ENCODE measurements around the gene PIBF1.
"Not testable (repeated sequence)": the region's sequence is repeated elsewhere in the genome, so short reads cannot be mapped to it uniquely, and the experiment has no call there.

The PIBF1 gene

GRCh38 chr13:72774019-72774418 lies 7.9 kb upstream of the PIBF1 start:
- Histone ChIP-seq H3K4me3 (ENCODE audit: low read length in 2 of 2) (no peak overlapping the region), H3K36me3 (ENCODE audit: control insufficient read depth in 2 of 2, insufficient read depth in 2 of 2, low read length in 2 of 2) (peaks cover 34 to 70% of the 10 kb centered on the region in 2 donors), H3K4me1 (ENCODE audit: control insufficient read depth, insufficient read depth, low read length) (peaks cover 1% of the 10 kb centered on the region), H3K9me3 (ENCODE audit: control insufficient read depth in 2 of 2, low read length in 2 of 2) (no peaks in the 10 kb centered on the region), H3K27ac (ENCODE audit: low read length) (no peak overlapping the region), H3K9ac (ENCODE audit: low read length in 2 of 2) (no peak overlapping the region), H3K27me3 (ENCODE audit: control insufficient read depth in 1 of 2, insufficient read depth in 2 of 2, low read length in 2 of 2) (no peaks in the 10 kb centered on the region)

- Histone ChIP-seq H3K9ac (ENCODE audit: low read length in 2 of 2) (peak overlapping the region; percentile 78 to 90), H3K36me3 (ENCODE audit: control insufficient read depth in 2 of 2, insufficient read depth in 2 of 2, low read length in 2 of 2) (peaks cover 4 to 8% of the 10 kb centered on the region in 2 donors), H3K9me3 (ENCODE audit: control insufficient read depth in 2 of 2, low read length in 2 of 2) (no peaks in the 10 kb centered on the region), H3K4me3 (ENCODE audit: low read length in 2 of 2) (peak overlapping the region; percentile 99), H3K4me1 (ENCODE audit: control insufficient read depth, insufficient read depth, low read length) (peaks cover 22% of the 10 kb centered on the region), H3K27ac (ENCODE audit: low read length) (no peak overlapping the region), H3K27me3 (ENCODE audit: control insufficient read depth in 1 of 2, insufficient read depth in 2 of 2, low read length in 2 of 2) (no peaks in the 10 kb centered on the region)
Measured at GRCh38 chr13:72782717-72783116, 784 bp downstream of the PIBF1 start.

GRCh38 chr13:72784679-72785078 lies 2.7 kb downstream of the PIBF1 start:
- H3K9ac ChIP-seq (ENCODE audit: low read length in 2 of 2) = not testable (repeated sequence)

GRCh38 chr13:72788831-72789230 lies 6.9 kb downstream of the PIBF1 start:
- Histone ChIP-seq H3K9ac (ENCODE audit: low read length in 2 of 2) (no peak overlapping the region), H3K27ac (ENCODE audit: low read length) (no peak overlapping the region), H3K4me1 (ENCODE audit: control insufficient read depth, insufficient read depth, low read length) (no peaks in the 10 kb centered on the region), H3K9me3 (ENCODE audit: control insufficient read depth in 2 of 2, low read length in 2 of 2) (no peaks in the 10 kb centered on the region), H3K27me3 (ENCODE audit: control insufficient read depth in 1 of 2, insufficient read depth in 2 of 2, low read length in 2 of 2) (no peaks in the 10 kb centered on the region), H3K4me3 (ENCODE audit: low read length in 2 of 2) (no peak overlapping the region), H3K36me3 (ENCODE audit: control insufficient read depth in 2 of 2, insufficient read depth in 2 of 2, low read length in 2 of 2) (peaks cover 9% of the 10 kb centered on the region in 2 donors)

More at GRCh38 chr13:72784679-72785078, 2.7 kb downstream of the PIBF1 start:
- not testable (repeated sequence) for H3K27me3 ChIP-seq (ENCODE audit: control insufficient read depth in 1 of 2, insufficient read depth in 2 of 2, low read length in 2 of 2); H3K9me3 ChIP-seq (ENCODE audit: control insufficient read depth in 2 of 2, low read length in 2 of 2); H3K4me3 ChIP-seq (ENCODE audit: low read length in 2 of 2); H3K36me3 ChIP-seq (ENCODE audit: control insufficient read depth in 2 of 2, insufficient read depth in 2 of 2, low read length in 2 of 2); H3K27ac ChIP-seq (ENCODE audit: low read length)
- H3K4me1 ChIP-seq (ENCODE audit: control insufficient read depth, insufficient read depth, low read length) = peaks cover 15% of the 10 kb centered on the region

- no peaks in the 10 kb centered on the region for H3K4me1 ChIP-seq (ENCODE audit: control insufficient read depth, insufficient read depth, low read length)
- H3K27ac ChIP-seq (ENCODE audit: low read length) = no peak overlapping the region
- H3K36me3 ChIP-seq (ENCODE audit: control insufficient read depth in 2 of 2, insufficient read depth in 2 of 2, low read length in 2 of 2) = peaks cover 5 to 15% of the 10 kb centered on the region in 2 donors
- H3K9ac ChIP-seq (ENCODE audit: low read length in 2 of 2) = no peak overlapping the region
- H3K4me3 ChIP-seq (ENCODE audit: low read length in 2 of 2) = no peak overlapping the region
- H3K9me3 ChIP-seq (ENCODE audit: control insufficient read depth in 2 of 2, low read length in 2 of 2) = no peaks in the 10 kb centered on the region
- H3K27me3 ChIP-seq (ENCODE audit: control insufficient read depth in 1 of 2, insufficient read depth in 2 of 2, low read length in 2 of 2) = no peaks in the 10 kb centered on the region
Measured at GRCh38 chr13:72792640-72793039, 10.7 kb downstream of the PIBF1 start.

- Histone ChIP-seq H3K4me3 (ENCODE audit: low read length in 2 of 2) (no peak overlapping the region), H3K27me3 (ENCODE audit: control insufficient read depth in 1 of 2, insufficient read depth in 2 of 2, low read length in 2 of 2) (no peaks in the 10 kb centered on the region), H3K9ac (ENCODE audit: low read length in 2 of 2) (no peak overlapping the region), H3K4me1 (ENCODE audit: control insufficient read depth, insufficient read depth, low read length) (no peaks in the 10 kb centered on the region), H3K9me3 (ENCODE audit: control insufficient read depth in 2 of 2, low read length in 2 of 2) (no peaks in the 10 kb centered on the region), H3K27ac (ENCODE audit: low read length) (no peak overlapping the region), H3K36me3 (ENCODE audit: control insufficient read depth in 2 of 2, insufficient read depth in 2 of 2, low read length in 2 of 2) (peaks cover 2 to 13% of the 10 kb centered on the region in 2 donors)
Measured at GRCh38 chr13:72798817-72799216, 16.9 kb downstream of the PIBF1 start.

GRCh38 chr13:72804301-72804700 lies 22.4 kb downstream of the PIBF1 start:
- Histone ChIP-seq H3K36me3 (ENCODE audit: control insufficient read depth in 2 of 2, insufficient read depth in 2 of 2, low read length in 2 of 2) (peaks cover 6% of the 10 kb centered on the region in 2 donors), H3K4me1 (ENCODE audit: control insufficient read depth, insufficient read depth, low read length) (no peaks in the 10 kb centered on the region), H3K9me3 (ENCODE audit: control insufficient read depth in 2 of 2, low read length in 2 of 2) (no peaks in the 10 kb centered on the region), H3K27me3 (ENCODE audit: control insufficient read depth in 1 of 2, insufficient read depth in 2 of 2, low read length in 2 of 2) (no peaks in the 10 kb centered on the region), H3K27ac (ENCODE audit: low read length) (no peak overlapping the region), H3K4me3 (ENCODE audit: low read length in 2 of 2) (no peak overlapping the region), H3K9ac (ENCODE audit: low read length in 2 of 2) (no peak overlapping the region)

- Histone ChIP-seq H3K36me3 (ENCODE audit: control insufficient read depth in 2 of 2, insufficient read depth in 2 of 2, low read length in 2 of 2) (peaks cover 6% of the 10 kb centered on the region in 2 donors), H3K4me3 (ENCODE audit: low read length in 2 of 2) (no peak overlapping the region), H3K27me3 (ENCODE audit: control insufficient read depth in 1 of 2, insufficient read depth in 2 of 2, low read length in 2 of 2) (no peaks in the 10 kb centered on the region), H3K9ac (ENCODE audit: low read length in 2 of 2) (no peak overlapping the region), H3K4me1 (ENCODE audit: control insufficient read depth, insufficient read depth, low read length) (no peaks in the 10 kb centered on the region), H3K9me3 (ENCODE audit: control insufficient read depth in 2 of 2, low read length in 2 of 2) (no peaks in the 10 kb centered on the region), H3K27ac (ENCODE audit: low read length) (no peak overlapping the region)
Measured at GRCh38 chr13:72805676-72806346, 23.9 kb downstream of the PIBF1 start.

- H3K36me3 ChIP-seq (ENCODE audit: control insufficient read depth in 2 of 2, insufficient read depth in 2 of 2, low read length in 2 of 2); H3K4me1 ChIP-seq (ENCODE audit: control insufficient read depth, insufficient read depth, low read length): not testable (repeated sequence)
Measured at GRCh38 chr13:72806514-72806913, 24.6 kb downstream of the PIBF1 start.

GRCh38 chr13:72808917-72809500 lies 27.1 kb downstream of the PIBF1 start:
- no peak overlapping the region for H3K27ac ChIP-seq (ENCODE audit: low read length)
- H3K27me3 ChIP-seq (ENCODE audit: control insufficient read depth in 1 of 2, insufficient read depth in 2 of 2, low read length in 2 of 2) = no peaks in the 10 kb centered on the region
- H3K4me3 ChIP-seq (ENCODE audit: low read length in 2 of 2) = no peak overlapping the region
- H3K9me3 ChIP-seq (ENCODE audit: control insufficient read depth in 2 of 2, low read length in 2 of 2) = no peaks in the 10 kb centered on the region
- H3K36me3 ChIP-seq (ENCODE audit: control insufficient read depth in 2 of 2, insufficient read depth in 2 of 2, low read length in 2 of 2) = peaks cover 6 to 9% of the 10 kb centered on the region in 2 donors
- H3K4me1 ChIP-seq (ENCODE audit: control insufficient read depth, insufficient read depth, low read length) = no peaks in the 10 kb centered on the region
- H3K9ac ChIP-seq (ENCODE audit: low read length in 2 of 2) = no peak overlapping the region

More at GRCh38 chr13:72806514-72806913, 24.6 kb downstream of the PIBF1 start:
- H3K9ac ChIP-seq (ENCODE audit: low read length in 2 of 2); H3K27me3 ChIP-seq (ENCODE audit: control insufficient read depth in 1 of 2, insufficient read depth in 2 of 2, low read length in 2 of 2); H3K27ac ChIP-seq (ENCODE audit: low read length); H3K9me3 ChIP-seq (ENCODE audit: control insufficient read depth in 2 of 2, low read length in 2 of 2); H3K4me3 ChIP-seq (ENCODE audit: low read length in 2 of 2): not testable (repeated sequence)

Data from stomach smooth muscle (tissue), 2 donors.